ENCODE measurements around the gene ATP8A2.

Gene ATP8A2

DNA sequence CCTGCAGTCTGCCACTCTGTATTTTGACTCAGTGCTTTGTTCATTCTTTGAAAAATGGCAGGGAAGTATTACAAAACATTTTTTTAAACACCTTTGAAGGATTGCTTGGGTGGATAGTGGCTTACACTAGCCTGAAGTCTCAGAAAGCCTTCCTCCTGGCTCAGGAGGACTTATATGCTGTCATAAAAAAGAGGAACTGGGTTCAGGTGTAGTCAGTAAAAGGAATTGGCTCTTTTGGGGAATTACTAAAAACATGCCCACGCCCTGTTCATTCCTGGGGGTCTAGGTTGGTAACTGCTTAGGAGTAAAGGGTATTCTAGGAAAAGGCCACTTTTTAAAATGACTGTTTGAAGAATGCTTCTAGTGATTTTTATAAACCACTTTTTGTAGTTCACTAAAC, 493.2 kb downstream of the ATP8A2 start:
- DNase-seq = no peak

DNA sequence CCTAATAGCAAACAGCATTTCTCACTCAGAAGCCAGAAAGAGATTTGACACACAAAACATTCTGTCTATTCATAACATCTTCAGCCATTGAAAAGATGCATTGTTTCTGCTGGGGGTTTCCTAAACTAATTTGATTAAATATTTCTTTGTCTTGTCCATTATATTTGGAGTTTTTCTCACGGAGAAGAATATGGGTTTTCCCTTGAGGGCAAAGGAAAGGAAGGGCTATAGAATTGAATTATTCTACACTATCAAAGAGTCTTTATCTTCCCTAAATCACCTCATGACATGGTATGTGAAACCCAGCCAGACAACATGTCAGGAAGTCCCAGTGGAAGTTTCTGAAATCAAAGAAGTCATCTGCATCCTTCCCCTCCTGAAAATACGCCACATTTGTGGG, 493.6 kb downstream of the ATP8A2 start:
- DNase-seq = no peak

DNA sequence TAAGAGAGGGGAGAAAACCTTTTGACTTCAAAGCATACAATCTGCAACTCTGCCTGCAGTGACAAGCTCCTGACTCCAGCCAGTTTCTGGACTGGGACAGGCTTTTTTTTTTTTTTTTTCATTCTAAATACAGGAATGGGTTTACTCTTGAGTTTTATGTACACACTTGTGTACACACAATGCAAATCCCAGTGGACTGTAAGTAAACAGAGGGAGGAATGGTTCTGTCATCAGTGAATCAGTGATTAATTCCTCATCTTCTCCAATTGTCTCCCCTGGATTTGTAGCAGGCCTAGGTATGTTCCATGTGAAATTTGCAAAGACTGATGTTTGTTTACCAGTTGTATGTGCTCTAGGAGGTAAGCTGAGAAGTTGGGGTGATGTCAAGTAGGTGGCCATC, 495.3 kb downstream of the ATP8A2 start:
- DNase-seq = no peak

DNA sequence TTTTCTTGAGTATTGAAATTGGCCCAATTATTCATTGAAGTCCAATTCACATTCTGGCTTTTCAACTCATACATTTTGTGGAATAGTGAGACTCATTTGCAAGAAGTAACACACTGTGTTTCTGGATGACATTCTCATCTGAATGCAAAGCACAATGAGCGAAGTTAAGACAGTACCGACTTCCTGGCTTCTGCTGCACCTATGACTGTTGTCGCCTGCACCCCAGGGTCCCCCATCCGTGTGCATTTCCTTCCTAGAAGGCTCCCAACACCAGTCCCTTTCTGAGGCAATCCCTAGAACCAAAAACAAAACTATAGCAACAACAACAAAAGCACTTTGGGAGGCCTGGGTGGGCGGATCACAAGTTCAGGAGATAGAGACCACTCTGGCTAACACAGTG, 496.7 kb downstream of the ATP8A2 start:
- no peak for DNase-seq

DNA sequence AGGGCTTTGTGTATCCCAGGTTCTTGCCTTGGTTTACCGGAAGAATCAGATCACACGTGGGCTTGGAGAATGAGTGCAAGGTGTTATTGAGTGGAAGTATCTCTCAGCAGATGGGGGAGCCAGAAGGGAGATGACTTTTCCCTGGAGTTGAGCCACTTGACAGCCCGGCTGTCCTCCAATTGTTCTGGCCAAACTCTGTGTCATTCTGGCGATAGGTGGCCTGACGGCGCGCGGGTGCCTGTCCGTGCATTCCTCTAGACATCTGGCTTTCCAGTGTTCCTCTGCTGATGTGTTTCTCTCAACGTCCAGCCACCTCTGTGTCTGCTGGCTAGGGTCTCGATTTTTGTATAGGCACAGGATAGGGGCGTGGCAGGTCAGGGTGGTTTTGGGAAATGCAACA, 498.2 kb downstream of the ATP8A2 start:
- DNase-seq = peak; percentile 52 to 68

DNA sequence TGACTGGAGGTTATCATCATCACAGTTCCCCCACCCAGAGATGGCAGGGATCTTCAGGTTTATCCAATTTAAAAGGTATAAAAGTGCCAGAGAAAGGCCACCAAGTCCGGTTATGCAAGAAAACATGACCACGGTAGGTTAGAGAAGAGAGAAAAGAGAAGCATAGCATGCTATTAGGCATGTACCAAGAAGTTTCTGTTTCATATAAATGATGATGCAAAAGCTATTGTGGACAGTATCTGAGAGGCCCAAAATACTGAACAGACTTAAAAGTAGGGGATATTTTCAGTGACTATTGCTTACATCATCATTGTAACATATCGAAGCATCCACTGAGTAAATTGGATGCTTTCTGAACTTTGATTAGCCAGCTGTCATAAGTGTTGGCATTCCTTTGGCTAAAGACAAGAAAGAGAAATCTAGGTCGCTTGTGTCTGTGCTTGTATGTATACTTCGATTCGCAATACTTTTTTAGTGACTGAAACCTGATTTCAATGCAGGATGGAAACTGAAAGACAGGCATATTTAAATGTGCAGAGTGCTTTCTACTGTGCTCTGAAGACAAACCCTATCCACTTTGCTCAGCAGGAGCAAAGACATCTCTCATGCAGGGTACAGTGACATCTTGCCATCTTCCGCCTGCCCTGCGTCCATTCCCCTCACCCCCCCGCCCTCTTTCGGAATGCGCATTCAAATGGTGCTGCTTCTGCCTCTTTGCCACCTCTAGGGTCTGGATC, 499.8 kb downstream of the ATP8A2 start:
- no peak for DNase-seq

DNA sequence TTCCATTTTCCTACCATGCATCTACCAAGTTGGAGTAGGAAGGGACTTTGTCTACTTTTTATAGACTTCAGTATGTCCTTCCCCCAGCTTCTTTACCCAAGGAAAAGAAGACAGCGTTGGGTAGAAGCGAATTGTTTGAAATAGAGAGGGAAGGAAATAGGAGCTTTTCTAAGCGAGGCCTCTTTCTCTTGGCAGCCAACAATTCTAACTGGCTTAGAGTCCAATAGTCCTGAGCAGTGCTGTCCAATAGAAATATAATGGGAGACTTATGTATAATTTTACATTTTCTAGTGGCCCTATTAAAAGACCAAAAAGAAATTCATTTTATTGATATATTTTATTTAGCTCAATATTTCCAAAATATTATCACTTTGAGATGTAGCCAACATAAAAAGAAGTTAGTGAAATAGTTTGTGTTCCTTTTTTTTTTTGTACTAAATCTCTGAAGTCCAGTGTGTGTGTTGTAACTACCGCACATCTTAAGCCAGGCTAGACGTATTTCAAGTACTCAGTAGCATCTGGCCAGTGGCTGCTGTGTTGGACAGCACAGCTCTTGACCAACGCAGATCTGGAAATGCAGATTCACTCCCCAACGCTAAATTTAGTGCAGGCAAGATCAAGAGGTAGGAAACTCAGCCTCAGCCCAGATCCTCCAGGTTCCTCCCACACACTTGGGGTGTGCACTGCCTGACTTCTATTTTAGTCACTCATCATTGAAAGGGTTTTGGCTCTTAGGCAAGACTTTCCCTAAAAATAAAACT, 500.9 kb downstream of the ATP8A2 start:
- no peak for DNase-seq

DNA sequence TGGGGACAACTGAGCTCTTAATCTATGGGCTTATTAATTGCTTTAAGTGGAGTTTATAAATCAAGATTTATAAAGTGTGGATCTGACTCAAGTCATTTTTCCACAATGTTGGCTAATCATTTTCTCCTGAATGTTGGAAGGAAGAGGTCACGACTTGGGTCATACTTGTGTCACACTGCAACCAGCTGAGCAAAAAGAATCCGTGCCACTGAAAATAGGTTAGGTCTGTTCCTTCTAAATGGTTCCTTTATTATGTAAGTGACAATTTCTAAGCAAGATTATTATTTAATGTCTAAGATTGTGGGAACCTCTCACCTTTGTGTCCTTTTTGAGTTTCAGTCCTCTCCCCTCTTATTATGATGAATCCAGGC, 501.5 kb downstream of the ATP8A2 start:
- DNase-seq = no peak

DNA sequence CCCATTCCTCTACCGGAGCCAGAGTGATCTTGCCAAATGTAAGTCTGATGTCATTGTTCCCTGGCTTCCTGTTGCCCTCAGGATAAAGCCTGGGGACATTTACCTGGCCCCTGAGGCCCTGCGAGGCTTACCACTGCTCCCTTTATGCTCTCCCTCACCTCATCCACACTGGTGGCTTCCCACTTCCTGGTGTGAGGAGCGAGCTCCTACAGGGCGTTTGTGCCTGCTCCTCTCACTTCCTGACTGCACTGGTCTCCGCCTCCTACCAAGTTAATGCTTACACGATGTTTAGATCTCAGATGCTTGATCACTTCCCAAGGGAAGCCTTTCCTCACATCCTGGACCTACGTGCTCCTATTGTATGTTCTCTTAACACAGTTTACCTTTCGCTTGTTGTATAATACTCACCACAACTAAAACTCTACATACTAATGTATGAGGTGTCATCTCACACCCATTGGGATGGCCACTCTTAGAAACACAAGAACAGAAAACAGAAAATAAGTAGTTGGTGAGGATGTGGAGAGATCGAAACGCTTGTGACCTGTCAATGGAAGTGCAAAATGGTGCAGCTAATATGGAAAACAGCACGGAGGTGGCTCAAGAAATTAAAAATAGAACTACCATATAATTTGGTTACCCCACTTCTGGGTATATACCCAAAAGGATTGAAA, 502.4 kb downstream of the ATP8A2 start:
- DNase-seq = no peak

DNA sequence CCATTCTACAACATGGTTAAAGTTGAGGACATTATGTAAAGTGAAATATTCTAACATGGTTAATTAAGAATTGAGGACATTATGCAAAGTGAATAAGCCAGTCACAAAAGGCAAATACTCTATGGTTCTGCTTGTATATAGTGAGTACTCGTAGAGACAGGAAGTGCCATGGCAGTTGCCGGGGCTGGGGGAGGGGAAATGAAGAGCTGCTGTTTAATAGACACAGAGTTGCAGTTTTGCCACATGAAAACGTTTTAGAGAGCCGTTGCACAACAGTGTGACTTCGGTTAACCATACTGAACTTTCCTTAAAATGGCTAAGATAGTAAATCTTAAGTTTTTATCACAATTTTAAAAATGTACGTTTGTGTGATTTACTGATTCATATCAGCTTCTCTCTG, 503.1 kb downstream of the ATP8A2 start:
- no peak for DNase-seq

DNA sequence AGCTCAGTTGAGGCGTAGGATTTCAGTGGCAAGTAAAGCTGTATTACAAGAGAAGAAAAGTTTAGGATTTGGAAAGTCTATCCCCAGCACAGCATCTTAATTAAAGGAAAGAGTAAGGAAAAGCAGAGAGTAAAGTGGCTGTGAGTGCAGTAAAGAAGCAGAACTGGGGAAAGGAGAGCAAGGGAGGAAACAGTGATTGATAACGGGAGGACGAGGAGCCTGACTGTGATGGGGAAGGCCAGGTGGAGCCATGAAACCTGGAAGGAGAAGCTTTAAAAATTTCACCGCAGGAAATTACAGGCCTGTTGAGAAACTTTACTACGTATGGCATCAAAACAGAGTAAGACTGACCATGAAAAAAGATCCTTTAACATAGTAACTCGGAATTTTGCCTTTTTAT, 504.5 kb downstream of the ATP8A2 start:
- DNase-seq = no peak

DNA sequence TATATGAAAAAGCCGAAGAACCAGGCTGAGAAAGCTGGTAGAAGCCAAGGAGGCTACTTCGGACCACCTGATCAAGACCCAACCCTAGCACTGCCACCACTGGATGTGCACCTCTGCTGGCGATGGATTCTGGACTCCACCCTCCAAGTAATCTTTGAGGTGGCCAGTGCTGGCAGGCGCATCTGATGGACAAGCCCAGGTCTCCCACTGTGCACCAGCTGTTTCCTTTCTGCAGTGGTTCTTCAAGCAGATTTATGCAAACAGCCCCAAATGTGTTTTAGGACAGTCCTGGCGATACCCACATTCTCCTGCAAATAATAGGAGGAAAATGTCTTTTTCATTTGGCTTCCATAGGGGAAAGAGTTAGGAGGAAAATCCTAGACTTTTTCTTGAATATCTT, 507.7 kb downstream of the ATP8A2 start:
- no peak for DNase-seq

DNA sequence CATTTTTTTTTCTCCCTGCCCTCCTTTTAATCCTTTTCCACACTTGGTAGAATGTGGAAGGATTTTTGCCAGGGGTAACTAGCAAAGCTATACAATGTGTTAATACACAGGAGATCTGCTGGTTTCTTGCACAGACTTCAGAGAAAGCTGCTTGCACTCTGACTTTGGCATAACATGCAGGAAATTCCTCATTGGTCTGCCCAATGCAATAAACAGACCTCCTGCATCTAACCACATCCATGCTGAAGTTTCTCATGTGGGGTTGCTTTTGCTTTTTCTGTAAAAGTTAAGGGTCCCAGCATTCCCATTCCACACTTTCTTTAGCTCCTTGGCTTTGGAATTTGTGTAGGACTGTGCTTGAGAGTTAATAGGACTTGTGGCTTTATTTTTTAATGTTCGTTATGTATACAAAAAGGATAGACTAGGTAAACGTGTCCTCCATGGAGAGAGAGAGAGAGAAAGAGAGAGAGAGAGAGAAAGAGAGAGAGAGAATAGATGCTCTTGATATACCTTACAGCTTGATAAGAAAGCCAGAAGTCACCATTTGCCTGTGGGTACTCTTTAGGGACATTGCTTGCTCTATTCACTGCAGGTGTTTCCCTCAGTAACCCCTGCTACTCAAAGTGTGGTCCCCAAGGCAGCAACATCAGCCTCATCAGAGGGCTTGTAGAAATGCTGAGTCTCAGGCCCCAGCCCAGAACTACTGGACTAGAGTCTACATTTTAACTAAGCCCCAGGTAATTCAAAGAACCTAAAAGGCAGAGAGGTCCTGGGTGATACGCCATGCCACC, 509.6 kb downstream of the ATP8A2 start:
- no peak for DNase-seq

DNA sequence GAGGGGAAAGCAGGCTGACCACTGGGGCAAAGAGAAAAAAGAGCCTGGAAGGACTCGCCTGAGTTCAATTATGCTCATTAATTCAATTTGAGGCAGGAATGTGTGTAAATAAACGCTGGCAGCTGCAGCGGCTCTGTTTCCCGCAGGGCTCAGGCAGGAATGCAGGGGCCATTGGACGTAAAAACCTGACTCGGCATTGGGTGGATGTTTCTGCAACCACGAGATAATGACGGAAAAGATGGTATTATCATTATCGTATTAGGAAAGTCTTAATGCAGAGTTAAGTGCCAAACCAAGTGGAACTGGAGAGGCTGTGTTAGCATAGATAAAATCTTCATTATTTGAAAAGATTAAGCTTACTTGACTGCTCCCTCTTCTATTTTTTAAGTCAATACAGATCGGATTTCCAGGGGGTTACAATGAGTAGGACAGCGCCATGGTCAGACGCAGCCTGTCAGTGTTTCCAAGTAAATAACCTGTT, 510.2 kb downstream of the ATP8A2 start:
- DNase-seq = no peak

DNA sequence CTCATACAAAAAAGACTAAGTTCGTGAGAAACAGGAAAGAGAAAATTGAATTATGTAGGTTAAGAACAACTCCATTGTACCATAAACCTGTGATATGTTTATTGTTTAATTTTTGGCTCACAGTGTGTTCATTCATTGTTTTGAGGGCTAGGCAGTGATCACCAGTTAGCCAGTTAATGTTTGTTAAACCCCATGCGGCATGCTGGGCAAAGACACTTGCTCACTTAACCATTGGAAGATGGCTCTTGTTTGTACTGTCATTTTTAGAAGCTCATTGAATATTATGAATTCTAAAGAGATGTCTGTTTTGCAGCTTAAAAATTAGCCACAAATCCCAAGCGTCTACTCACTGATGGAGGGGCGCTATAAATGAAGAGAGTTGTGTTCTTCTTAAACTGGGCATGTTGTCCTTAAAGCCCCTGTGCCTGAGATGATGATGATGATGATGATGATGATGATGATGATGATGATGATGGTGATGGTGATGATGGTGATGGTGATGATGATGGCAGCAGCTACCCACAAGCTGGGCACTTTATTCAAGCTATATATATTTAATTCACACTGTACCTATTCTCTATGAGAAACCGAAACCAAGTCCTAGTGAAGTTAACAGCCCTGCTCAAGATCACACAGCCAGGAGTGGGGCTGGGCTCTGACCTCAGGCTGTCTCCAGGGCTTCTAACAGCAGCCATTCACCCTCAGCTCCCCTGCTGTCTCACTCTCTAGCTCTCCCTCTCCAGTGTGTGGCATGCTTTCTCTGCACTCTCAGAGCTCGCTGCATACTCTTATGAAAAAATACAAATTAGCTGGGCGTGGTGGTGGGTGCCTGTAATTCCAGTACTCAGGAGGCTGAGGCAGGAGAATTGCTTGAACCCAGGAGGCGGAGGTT, 510.9 kb downstream of the ATP8A2 start:
- no peak for DNase-seq

DNA sequence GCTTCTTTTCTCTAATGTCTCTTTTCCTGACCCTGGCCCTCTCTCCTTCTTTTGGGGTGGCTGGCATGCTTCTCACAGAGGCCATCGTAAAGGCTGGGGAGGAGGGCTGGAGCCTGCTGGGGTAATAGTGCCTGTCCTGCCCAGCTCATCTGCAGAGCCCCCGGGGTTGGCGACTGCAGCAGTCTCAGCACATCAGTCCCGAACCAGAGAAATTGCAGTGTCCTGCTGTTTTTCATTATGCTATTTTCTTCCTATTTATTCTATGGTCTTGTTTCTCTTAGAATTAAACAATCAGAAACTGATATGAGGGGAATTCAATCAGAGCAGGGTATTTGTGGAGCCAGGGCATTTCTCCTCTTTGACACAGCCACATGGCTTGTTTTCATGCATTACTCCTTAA, 513.6 kb downstream of the ATP8A2 start:
- DNase-seq = no peak

DNA sequence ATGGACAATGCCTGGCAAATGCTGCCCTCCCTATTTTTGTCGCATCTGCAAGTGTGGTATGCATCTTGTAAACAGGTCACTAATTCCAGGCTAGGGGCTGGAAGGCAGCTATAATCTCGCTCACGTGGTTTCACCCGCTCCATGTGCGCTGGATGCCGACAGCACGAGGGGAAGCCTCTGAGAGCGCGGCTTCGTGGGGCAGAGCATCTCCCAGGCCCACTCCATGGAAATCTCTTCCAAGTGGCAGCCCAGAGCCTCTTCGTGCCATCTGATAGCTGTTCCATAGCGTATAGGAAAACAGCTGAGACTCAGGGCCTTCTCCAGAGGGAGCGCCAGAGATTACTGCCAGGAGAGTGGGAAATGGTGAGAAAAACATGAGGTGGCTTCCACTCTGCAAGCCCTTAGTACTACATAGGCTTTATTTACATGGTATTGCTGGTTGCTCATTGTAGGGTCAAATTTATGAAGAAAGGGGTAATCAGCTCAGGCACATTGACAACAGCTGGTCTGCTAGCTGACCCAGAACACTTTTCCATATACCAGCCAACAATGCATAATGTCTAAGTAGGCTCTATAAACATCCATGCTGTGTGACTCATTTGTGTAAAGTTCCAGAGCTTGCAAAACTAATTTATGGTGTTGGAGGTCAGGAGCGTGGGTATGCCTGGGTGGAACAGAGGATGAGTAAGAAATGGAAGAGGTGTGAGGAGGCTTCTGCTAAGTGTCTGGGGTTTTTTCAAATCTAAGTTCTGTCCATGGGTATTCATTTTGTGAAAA, 514.9 kb downstream of the ATP8A2 start:
- DNase-seq = no peak

DNA sequence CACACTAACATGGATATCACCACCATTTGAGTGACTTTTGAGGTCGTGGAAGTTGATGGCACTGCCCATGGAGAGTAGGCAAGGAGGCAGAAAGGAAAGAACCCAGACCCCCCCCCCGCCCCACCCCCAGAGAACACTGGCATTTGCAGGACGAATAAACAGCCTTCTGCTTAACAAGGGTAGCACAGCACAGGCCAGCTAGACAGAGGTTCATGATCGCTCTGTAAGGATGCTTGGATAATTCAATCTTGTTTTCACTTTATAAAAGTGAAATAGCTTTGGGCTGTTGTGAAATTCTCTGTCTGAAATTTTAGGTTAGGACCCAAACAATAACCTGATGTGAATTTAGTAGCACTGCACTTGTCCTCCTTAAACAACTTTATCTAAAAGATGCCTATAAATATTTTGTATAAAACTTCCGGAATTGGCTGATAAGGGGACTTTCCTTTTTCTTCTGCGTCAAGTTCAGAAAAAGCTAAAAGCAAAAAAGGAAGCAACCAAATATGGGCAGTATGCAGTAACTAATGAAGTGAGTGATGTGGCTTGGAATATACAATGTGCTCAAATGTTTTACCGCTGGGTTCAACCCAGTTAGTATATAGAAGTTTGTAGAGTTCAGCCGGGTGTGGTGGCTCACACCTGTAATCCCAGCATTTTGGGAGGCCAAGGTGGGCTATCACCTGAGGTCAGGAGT, 516.3 kb downstream of the ATP8A2 start:
- no peak for DNase-seq

DNA sequence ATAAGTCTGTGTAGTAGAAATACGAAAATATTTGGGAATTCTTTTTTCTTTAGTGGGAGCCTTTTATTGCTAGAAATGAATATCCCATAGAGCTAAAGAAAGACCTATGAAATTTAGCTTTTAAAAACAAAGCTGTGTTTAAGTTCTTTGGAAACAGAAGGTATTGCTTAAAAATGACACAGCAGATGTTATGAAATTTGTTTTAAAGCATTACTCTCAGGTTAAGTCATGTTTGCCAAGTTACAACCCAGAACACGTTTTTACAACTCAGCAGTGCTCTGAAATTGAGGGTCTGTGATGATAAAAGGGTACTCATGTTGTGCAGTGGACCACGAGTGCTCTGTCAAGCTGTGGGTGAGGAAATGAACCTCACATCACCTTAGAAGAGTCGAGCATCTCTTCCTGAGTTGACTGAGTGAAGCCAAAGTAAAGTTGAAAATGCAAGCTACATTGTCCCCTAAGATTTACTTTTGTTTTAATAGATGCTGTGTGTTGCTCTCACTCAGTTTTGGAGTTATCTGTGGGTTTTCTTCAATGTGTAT, 519.0 kb downstream of the ATP8A2 start:
- DNase-seq = no peak

DNA sequence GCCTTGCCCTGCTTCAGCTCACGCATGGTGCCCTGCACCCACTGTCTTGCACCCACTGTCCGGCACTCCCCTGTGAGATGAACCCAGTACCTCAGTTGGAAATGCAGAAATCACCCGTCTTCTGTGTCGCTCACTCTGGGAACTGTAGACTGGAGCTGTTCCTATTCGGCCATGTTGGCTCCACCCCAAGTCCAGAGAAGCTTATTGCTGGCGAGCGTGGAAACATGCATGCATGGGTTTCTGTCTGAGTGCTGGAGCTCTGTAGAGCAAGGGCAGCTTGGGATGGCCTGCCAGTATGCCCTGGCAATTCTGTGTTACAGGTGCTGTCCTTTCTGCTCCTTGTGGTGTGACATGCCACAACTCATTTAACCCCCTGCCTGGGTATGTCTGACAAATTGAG, 527.2 kb downstream of the ATP8A2 start:
- peak in 1 of 2 experiments; percentile 15 for DNase-seq
